ENCODE data around the gene MT1H.

DNA sequence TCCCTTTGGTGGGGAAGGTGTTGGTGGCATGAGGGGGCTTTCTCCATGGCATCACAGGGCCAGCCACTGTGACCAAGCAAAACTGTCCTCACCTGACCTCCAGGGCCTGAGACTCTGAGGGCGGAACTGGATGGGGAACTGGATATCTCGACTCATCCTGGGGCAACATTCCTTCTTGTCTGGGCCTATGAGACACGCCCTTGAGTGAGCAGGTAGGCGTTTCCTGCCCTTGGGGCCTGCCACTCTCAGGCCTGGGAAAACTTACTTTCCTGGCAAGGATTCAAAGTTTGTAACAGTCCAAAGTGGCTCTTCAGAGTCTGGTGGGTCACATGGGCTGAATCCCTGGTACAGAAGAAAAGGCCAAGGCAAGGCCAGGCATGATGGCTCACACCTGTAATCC, 22.3 kb downstream of the MT1H start:
- no peak for TF ChIP-seq EZH2 (IDR thresholded peaks at IDR 0.05; ENCODE audit: borderline replicate concordance, insufficient read depth, low read depth, low read length, poor library complexity, severe bottlenecking)
- TF ChIP-seq, protein P1, sequence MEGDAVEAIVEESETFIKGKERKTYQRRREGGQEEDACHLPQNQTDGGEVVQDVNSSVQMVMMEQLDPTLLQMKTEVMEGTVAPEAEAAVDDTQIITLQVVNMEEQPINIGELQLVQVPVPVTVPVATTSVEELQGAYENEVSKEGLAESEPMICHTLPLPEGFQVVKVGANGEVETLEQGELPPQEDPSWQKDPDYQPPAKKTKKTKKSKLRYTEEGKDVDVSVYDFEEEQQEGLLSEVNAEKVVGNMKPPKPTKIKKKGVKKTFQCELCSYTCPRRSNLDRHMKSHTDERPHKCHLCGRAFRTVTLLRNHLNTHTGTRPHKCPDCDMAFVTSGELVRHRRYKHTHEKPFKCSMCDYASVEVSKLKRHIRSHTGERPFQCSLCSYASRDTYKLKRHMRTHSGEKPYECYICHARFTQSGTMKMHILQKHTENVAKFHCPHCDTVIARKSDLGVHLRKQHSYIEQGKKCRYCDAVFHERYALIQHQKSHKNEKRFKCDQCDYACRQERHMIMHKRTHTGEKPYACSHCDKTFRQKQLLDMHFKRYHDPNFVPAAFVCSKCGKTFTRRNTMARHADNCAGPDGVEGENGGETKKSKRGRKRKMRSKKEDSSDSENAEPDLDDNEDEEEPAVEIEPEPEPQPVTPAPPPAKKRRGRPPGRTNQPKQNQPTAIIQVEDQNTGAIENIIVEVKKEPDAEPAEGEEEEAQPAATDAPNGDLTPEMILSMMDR (IDR thresholded peaks at IDR 0.05), result no peak

All from B cell (primary cell).